HCT116 (cell line): ENCODE measurements around the gene PDP2. TPM values are rescaled to one million over a fixed set of nuclear protein-coding genes. Genes with fewer than 3 reads are reported as not detected.

Source experiments
- ATAC-seq: fragments of 200-7000 bp; cut with Tn5 transposase; 2 replicates; pipeline ENCODE4 v1.9.1; 2020; ENCODE audit warnings: mild to moderate bottlenecking, moderate library complexity
- BruUV-seq: library from RNA; stranded (reverse); fragments of 400-500 nt; replicated peaks from 2 replicates; lab custom pipeline; 2021; lab: Mats Ljungman, UMichigan
- CTCF ChIA-PET: fragments of 300-600 bp; sonication (Branson Sonifier 250); formaldehyde crosslinking; loops from one replicate; lab custom pipeline; 2021; ENCODE audit warnings: antibody characterized with exemption; lab: Charles Lee
- POLR2A ChIA-PET: fragments of 300-600, 350-600 bp; sonication (Branson Sonifier 250); formaldehyde crosslinking; loops from one replicate; lab custom pipeline; 2021; ENCODE audit warnings: antibody characterized with exemption; lab: Charles Lee
- RAD21 ChIA-PET, 2 experiments: fragments of 300-600 bp; sonication (Branson Sonifier 250); formaldehyde crosslinking; loops; one replicate each; lab custom pipeline; 2023; ENCODE audit warnings: low total read pairs in 2 of 2; ENCODE audit not compliant: uncharacterized antibody in 2 of 2, unreplicated experiment in 2 of 2, low non-redundant PET in 1 of 2; lab: Charles Lee
- DNase-seq: peaks from one replicate; pipeline ENCODE4 v3.0.0-alpha.2; 2010; ENCODE audit warnings: low read depth, low spot score
- H2AFZ ChIP-seq: fragments of 200-600 bp; shearing (Covaris generic), sonication (generic); 2 replicates; pipeline ENCODE4 v1.6.1; 2017; ENCODE audit warnings: low read depth, mixed run types, mixed read lengths, antibody characterized with exemption, low read length; ENCODE audit not compliant: poor library complexity, severe bottlenecking
- H3K27ac ChIP-seq: 2 replicates; pipeline ENCODE4 v1.5.1; 2012; ENCODE audit warnings: low read depth, low read length
- H3K27me3 ChIP-seq: fragments of 200-600 bp; sonication (generic); 2 replicates; pipeline ENCODE4 v1.6.1; 2016; ENCODE audit warnings: mixed run types, low read length, mixed read lengths; ENCODE audit not compliant: insufficient read depth
- H3K36me3 ChIP-seq, 2 experiments: fragments of 200-500 bp in 1 of 2; fragments of 200-600 bp in 1 of 2; sonication (Bioruptor generic) in 1 of 2; sonication (generic) in 1 of 2; 2 replicates each; pipeline versions ENCODE4 v1.5.1 to v1.6.1; 2014 to 2016; ENCODE audit warnings: low read length in 2 of 2, inconsistent platforms in 1 of 2, mixed read lengths in 1 of 2, mixed run types in 1 of 2; ENCODE audit not compliant: insufficient read depth in 2 of 2, control insufficient read depth in 1 of 2
- H3K4me1 ChIP-seq, 2 experiments: fragments of 200-600 bp in 1 of 2; sonication (generic) in 1 of 2; 2 replicates each; pipeline versions ENCODE4 v1.5.1 to v1.6.1; 2012 to 2017; ENCODE audit warnings: low read length in 2 of 2, inconsistent platforms in 1 of 2, mild to moderate bottlenecking in 1 of 2, mixed read lengths in 1 of 2, mixed run types in 1 of 2, moderate library complexity in 1 of 2; ENCODE audit not compliant: insufficient read depth in 2 of 2, control insufficient read depth in 1 of 2
- H3K4me2 ChIP-seq: fragments of 200-600 bp; sonication (generic); 2 replicates; pipeline ENCODE4 v1.6.1; 2017; ENCODE audit warnings: mixed run types, low read length, mixed read lengths
- H3K4me3 ChIP-seq, 2 experiments: fragments of 200-600 bp in 1 of 2; sonication (generic) in 1 of 2; replicated peaks in 1 of 2; 2 replicates each; pipeline ENCODE4 v1.5.1; 2011 to 2016; ENCODE audit warnings: low read length in 2 of 2, control low read depth in 1 of 2, low read depth in 1 of 2, mild to moderate bottlenecking in 1 of 2, mixed read lengths in 1 of 2, mixed run types in 1 of 2
- H3K79me2 ChIP-seq: fragments of 200-600 bp; sonication (generic); 2 replicates; pipeline ENCODE4 v1.6.1; 2017; ENCODE audit warnings: mild to moderate bottlenecking, mixed run types, low read length, moderate library complexity, mixed read lengths; ENCODE audit not compliant: insufficient read depth
- H3K9ac ChIP-seq: fragments of 200-600 bp; sonication (generic); 2 replicates; pipeline ENCODE4 v1.6.1; 2016; ENCODE audit warnings: low read length, mixed read lengths
- H3K9me2 ChIP-seq: fragments of 200-600 bp; sonication (generic), shearing (Covaris generic); 2 replicates; pipeline ENCODE4 v1.6.1; 2017; ENCODE audit warnings: mixed run types, mild to moderate bottlenecking, moderate library complexity; ENCODE audit not compliant: insufficient read depth
- H3K9me3 ChIP-seq, 2 experiments: fragments of 200-500 bp in 1 of 2; fragments of 200-600 bp in 1 of 2; sonication (Bioruptor generic) in 1 of 2; sonication (generic) in 1 of 2; 2 replicates each; pipeline ENCODE4 v1.6.1; 2014 to 2017; ENCODE audit warnings: low read length in 2 of 2, mixed read lengths in 2 of 2, inconsistent platforms in 1 of 2, low read depth in 1 of 2, mild to moderate bottlenecking in 1 of 2, mixed run types in 1 of 2, moderate library complexity in 1 of 2; ENCODE audit not compliant: control insufficient read depth in 1 of 2, insufficient read depth in 1 of 2
- H4K20me1 ChIP-seq: fragments of 200-600 bp; sonication (generic), shearing (Covaris generic); 2 replicates; pipeline ENCODE4 v1.6.1; 2017; ENCODE audit warnings: mixed run types, mild to moderate bottlenecking, moderate library complexity; ENCODE audit not compliant: insufficient read depth
- CBX3 ChIP-seq: IDR thresholded peaks from 2 replicates; pipeline ENCODE4 v1.6.1; 2012; ENCODE audit warnings: low read depth
- CEBPB ChIP-seq: IDR thresholded peaks from 2 replicates; pipeline ENCODE4 v1.6.1; 2012; ENCODE audit warnings: low read depth
- EGR1 ChIP-seq: IDR thresholded peaks from 2 replicates; pipeline ENCODE4 v1.6.1; 2012; ENCODE audit warnings: low read depth
- ELF1 ChIP-seq: IDR thresholded peaks from 2 replicates; pipeline ENCODE4 v1.6.1; 2012; ENCODE audit warnings: low read depth, borderline replicate concordance
- EZH2 ChIP-seq: fragments of 200-600 bp; sonication (generic); IDR thresholded peaks from 2 replicates; pipeline ENCODE4 v1.6.1; 2017; ENCODE audit warnings: antibody characterized with exemption, mixed run types
- EZH2phosphoT487 ChIP-seq: fragments of 200-600 bp; IDR thresholded peaks from 2 replicates; pipeline ENCODE4 v1.6.1; 2018; ENCODE audit warnings: antibody characterized with exemption, borderline replicate concordance
- FOSL1 ChIP-seq: IDR thresholded peaks from 2 replicates; pipeline ENCODE4 v1.6.1; 2012; ENCODE audit warnings: low read depth
- JUND ChIP-seq: IDR thresholded peaks from 2 replicates; pipeline ENCODE4 v1.6.1; 2012
- POLR2A ChIP-seq: IDR thresholded peaks from 2 replicates; pipeline ENCODE4 v1.7.0; 2011; ENCODE audit warnings: borderline replicate concordance; ENCODE audit not compliant: insufficient read depth, insufficient read length; ENCODE audit errors: extremely low read depth
- RAD21 ChIP-seq: IDR thresholded peaks from 2 replicates; pipeline ENCODE4 v1.6.1; 2012; ENCODE audit warnings: low read depth, mild to moderate bottlenecking
- SIN3A ChIP-seq: IDR thresholded peaks from 2 replicates; pipeline ENCODE4 v1.6.1; 2012; ENCODE audit warnings: low read depth
- SP1 ChIP-seq: IDR thresholded peaks from 2 replicates; pipeline ENCODE4 v1.6.1; 2012; ENCODE audit warnings: low read depth
- SRF ChIP-seq: IDR thresholded peaks from 2 replicates; pipeline ENCODE4 v1.6.1; 2012; ENCODE audit warnings: low read depth
- TCF7L2 ChIP-seq: IDR thresholded peaks from 2 replicates; pipeline ENCODE4 v1.7.0; 2011; ENCODE audit warnings: borderline replicate concordance, inconsistent platforms; ENCODE audit not compliant: insufficient read depth, insufficient read length; ENCODE audit errors: extremely low read depth
- YY1 ChIP-seq: IDR thresholded peaks from 2 replicates; pipeline ENCODE4 v1.6.1; 2011; ENCODE audit warnings: low read length, low read depth, moderate library complexity, mild to moderate bottlenecking; ENCODE audit not compliant: insufficient replicate concordance; ENCODE audit errors: extremely low read depth
- ZFX ChIP-seq: fragments of 450-650 bp; IDR thresholded peaks from 2 replicates; pipeline ENCODE4 v1.6.1; 2017
- intact Hi-C: fragments of 100-400 bp; cut with micrococcal nuclease; formaldehyde crosslinking; loops from 2 replicates; pipeline ENCODE4 v1.10.0; 2022
- total RNA-seq: library from RNA; stranded (reverse); gene quantifications from one replicate; pipeline ENCODE4 v1.2.1, GENCODE V29; 2021; ENCODE audit not compliant: unreplicated experiment
- TF ChIP-seq, protein P1 (sequence below): IDR thresholded peaks from 2 replicates; pipeline ENCODE4 v1.6.1; 2012
- TF ChIP-seq, protein P2 (sequence below): IDR thresholded peaks from 2 replicates; pipeline ENCODE4 v1.6.1; 2012; ENCODE audit warnings: low read depth
- TF ChIP-seq, protein P3 (sequence below): IDR thresholded peaks from 2 replicates; pipeline ENCODE4 v1.6.1; 2012

Gene PDP2
- total RNA-seq, 1 experiment from 2014 or later: 19.9 TPM

DNA sequence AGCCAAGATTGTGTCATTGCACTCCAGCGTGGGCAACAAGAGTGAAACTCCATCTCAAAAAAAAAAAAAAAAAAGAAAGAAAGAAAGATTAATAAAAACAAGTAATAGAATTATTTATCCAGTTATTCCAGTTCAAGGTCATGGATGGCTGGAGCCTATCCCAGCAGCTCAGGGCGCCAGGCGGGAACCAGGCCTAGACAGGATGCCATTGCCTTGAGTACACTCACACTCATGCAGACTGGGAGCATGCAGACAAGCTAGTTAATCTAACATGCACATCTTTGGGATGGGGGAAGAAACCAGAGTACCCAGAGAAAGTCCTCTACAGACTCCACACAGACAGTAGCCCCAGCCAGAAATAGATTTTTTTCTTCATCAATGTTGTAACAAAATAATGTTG, 17.9 kb downstream of the PDP2 start:
- Histone ChIP-seq H4K20me1 (no peaks in the 10 kb centered on the region), H3K9me3 (no peaks in the 10 kb centered on the region), H3K4me2 (no peak overlapping the region), H3K27ac (no peak overlapping the region), H3K79me2 (no peaks in the 10 kb centered on the region), H3K36me3 (no peaks in the 10 kb centered on the region), H3K9ac (no peak overlapping the region), H2AFZ (no peak overlapping the region), H3K27me3 (no peaks in the 10 kb centered on the region), H3K9me2 (no peaks in the 10 kb centered on the region), H3K4me3 (no peak overlapping the region), H3K4me1 (peaks cover 7 to 12% of the 10 kb centered on the region in 2 experiments; a peak in 3 of 4 replicates)
- BruUV-seq: no TSS peak
- intact Hi-C loops: loop anchor here (5.0 to 10.0 kb wide), 2 partner anchors 54 to 207 kb away; partner anchors contain the start of gene PHAF1
- no peak for TF ChIP-seq FOSL1
- TF ChIP-seq, protein P1, sequence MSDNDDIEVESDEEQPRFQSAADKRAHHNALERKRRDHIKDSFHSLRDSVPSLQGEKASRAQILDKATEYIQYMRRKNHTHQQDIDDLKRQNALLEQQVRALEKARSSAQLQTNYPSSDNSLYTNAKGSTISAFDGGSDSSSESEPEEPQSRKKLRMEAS: no peak
- no peak for TF ChIP-seq ZFX
- no peak for TF ChIP-seq CBX3
- TF ChIP-seq EGR1: no peak
- no peak for TF ChIP-seq SP1
- TF ChIP-seq TCF7L2: no peak
- ATAC-seq: no peak
- no peak for DNase-seq
- ChIA-PET CTCF (no interaction called here), POLR2A (no interaction called here), RAD21 (no interaction called here)

DNA sequence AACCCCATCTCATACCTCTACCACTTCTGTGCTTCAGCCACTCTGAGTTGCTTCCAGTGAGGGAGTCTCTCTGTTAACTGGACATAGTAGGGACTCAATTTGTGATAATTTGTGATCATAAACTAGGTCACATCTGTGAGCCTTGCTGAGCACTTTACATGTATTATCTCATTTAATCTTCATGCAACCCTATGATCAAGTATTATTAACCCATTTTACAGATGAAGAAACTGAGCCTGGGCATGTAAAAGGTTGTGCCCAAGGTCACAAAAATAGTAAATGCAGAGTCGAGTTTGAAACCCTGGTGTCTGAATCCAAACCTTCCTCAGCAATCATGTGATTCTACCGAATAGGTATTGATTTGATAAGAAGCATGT, 18.6 kb downstream of the PDP2 start:
- ATAC-seq: no peak
- CTCF ChIA-PET: no interaction called here
- no TSS peak for BruUV-seq
- no peak for TF ChIP-seq ELF1
- no peak for TF ChIP-seq TCF7L2
- TF ChIP-seq YY1: no peak
- no peak for TF ChIP-seq ZFX
- no peak for TF ChIP-seq CBX3
- TF ChIP-seq JUND: no peak
- TF ChIP-seq POLR2A: no peak
- no peak for TF ChIP-seq CEBPB
- no peak for TF ChIP-seq SIN3A
- no peak for TF ChIP-seq EGR1
- TF ChIP-seq, protein P2, sequence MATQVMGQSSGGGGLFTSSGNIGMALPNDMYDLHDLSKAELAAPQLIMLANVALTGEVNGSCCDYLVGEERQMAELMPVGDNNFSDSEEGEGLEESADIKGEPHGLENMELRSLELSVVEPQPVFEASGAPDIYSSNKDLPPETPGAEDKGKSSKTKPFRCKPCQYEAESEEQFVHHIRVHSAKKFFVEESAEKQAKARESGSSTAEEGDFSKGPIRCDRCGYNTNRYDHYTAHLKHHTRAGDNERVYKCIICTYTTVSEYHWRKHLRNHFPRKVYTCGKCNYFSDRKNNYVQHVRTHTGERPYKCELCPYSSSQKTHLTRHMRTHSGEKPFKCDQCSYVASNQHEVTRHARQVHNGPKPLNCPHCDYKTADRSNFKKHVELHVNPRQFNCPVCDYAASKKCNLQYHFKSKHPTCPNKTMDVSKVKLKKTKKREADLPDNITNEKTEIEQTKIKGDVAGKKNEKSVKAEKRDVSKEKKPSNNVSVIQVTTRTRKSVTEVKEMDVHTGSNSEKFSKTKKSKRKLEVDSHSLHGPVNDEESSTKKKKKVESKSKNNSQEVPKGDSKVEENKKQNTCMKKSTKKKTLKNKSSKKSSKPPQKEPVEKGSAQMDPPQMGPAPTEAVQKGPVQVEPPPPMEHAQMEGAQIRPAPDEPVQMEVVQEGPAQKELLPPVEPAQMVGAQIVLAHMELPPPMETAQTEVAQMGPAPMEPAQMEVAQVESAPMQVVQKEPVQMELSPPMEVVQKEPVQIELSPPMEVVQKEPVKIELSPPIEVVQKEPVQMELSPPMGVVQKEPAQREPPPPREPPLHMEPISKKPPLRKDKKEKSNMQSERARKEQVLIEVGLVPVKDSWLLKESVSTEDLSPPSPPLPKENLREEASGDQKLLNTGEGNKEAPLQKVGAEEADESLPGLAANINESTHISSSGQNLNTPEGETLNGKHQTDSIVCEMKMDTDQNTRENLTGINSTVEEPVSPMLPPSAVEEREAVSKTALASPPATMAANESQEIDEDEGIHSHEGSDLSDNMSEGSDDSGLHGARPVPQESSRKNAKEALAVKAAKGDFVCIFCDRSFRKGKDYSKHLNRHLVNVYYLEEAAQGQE: no peak
- TF ChIP-seq, protein P3, sequence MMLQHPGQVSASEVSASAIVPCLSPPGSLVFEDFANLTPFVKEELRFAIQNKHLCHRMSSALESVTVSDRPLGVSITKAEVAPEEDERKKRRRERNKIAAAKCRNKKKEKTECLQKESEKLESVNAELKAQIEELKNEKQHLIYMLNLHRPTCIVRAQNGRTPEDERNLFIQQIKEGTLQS: no peak
- TF ChIP-seq FOSL1: no peak
- TF ChIP-seq, protein P1: no peak
- no peak for TF ChIP-seq EZH2phosphoT487
- no peak for TF ChIP-seq SP1
- no peak for TF ChIP-seq EZH2
- TF ChIP-seq SRF: no peak
- no peak for TF ChIP-seq RAD21

More for the DNA sequence above, 18.6 kb downstream of the PDP2 start:
- no peak overlapping the region for H3K4me2 ChIP-seq
- DNase-seq: no peak
- no peaks in the 10 kb centered on the region for H4K20me1 ChIP-seq
- intact Hi-C loops: loop anchor here (5.0 to 10.0 kb wide), 2 partner anchors 53 to 206 kb away; partner anchors contain the start of gene PHAF1
- H3K36me3 ChIP-seq: no peaks in the 10 kb centered on the region
- no peaks in the 10 kb centered on the region for H3K9me3 ChIP-seq
- H2AFZ ChIP-seq: no peak overlapping the region
- H3K9ac ChIP-seq: no peak overlapping the region
- peaks cover 7 to 12% of the 10 kb centered on the region in 2 experiments; a peak in 3 of 4 replicates for H3K4me1 ChIP-seq
- RAD21 ChIA-PET: no interaction called here
- H3K4me3 ChIP-seq: no peak overlapping the region
- no peaks in the 10 kb centered on the region for H3K79me2 ChIP-seq
- no peak overlapping the region for H3K27ac ChIP-seq
- POLR2A ChIA-PET: no interaction called here
- no peaks in the 10 kb centered on the region for H3K9me2 ChIP-seq
- no peaks in the 10 kb centered on the region for H3K27me3 ChIP-seq
